Measurements from ENCODE around the gene FERMT1. TPM values are rescaled to one million over a fixed set of nuclear protein-coding genes. Genes with fewer than 3 reads are reported as not detected.
"Not testable (repeated sequence)": the region's sequence is repeated elsewhere in the genome, so short reads cannot be mapped to it uniquely, and the experiment has no call there.

FERMT1 gene
- total RNA-seq, 1 donor from 2014 or later: 1.4 TPM

DNA sequence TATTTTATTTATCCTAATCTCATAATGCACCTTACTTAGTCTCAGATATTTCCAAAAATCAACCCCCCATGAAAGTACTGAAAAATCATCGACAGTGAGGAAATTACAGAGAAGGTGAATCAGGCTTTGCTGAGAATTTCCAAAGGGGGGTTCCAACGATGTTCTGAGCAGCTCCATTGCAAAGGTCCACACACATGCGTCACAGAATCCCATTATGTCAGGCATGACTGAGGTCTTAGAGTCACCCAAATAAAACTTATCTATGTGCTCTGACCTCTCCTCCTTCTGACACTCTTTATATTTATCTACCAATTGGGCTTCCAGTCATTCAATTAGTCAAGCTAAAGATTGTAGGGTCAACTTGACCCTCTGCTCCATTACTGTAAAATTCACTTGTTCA is 56.2 kb downstream of the FERMT1 start:
- DNase-seq: no peak

DNA sequence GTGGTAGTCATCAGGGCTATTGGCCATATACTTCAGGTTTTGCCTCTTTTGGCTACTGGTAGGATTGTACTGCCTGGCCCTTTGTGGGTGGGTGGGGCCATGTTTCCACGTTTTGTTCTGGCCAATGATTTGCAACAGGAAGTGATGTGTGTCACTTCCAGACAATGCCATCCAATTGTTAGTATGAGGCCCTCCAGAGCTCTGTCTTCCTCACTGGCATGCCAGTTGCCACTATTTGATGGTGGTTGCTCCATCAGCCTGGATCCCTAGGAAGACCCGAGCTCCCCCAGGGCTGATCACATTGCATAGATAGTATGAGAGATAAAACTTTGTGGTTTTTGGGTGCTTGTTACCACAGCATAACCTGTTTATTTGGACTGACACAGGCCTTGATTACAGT is 61.3 kb downstream of the FERMT1 start:
- DNase-seq: no peak

DNA sequence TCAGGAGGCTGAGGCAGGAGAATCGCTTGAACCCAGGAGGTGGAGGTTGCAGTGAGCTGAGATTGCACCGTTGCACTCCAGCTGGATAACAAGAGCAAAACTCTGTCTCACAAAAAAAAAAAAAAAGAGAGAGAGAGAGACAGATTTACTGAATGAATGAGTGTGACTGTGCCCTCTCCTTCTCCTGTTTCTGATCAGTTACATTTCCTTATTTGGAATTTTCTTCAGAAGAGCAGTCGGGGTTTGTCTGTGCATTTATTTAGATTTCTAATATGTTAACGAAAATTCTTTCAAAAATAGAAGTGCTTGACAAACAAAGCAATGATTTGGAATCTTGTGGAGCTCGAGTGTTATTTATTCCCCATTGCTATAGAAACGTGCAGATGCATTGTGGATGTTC is 62.6 kb downstream of the FERMT1 start:
- no peak for DNase-seq

DNA sequence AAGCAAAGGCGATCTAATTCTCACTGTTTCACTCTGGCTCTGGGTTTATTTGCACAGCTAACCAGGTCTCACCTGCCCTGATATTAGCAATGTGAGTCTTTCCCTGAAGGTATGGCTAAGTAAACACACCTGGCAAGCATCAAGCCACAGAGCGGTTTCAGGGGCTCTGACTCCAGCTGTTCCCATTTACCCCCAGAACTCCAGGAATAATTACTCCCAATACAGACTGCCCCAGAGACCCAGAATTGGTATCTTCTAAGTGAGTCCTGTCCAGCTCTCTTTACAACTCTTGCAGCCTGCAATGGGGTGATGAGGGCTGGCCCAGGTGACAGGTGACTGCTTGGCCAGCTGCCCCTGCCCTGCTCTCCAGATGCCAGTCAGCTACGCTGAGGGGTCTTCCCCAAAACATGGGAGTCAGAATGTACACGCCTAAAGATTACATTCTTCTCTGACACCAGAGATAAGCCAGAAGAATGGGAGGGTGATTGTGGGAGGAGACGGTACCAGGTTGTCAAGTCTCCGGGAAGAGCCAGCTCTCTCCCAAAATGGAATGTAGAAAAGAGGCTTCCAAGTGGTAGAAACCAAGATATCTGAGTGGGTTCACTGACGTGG is 64.0 kb downstream of the FERMT1 start:
- DNase-seq: no peak

DNA sequence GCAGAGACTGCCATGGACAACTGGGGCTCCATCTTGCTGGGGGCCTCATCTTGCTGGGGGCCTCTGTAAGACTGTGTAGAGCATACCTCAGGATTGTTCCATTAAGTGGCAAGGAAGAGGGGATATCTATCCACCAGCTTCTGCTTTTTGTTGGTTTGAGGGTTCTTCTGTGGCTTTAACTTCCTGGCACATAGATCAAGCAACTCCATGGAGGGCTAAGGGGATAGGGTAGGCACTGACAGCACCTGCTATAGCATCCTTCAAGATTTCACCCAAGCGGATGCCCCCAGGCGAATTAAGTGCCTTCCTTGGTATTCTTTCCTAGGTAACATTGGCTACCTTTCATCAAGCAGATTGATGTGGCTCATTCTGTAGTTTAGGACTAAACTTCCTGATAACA is 65.1 kb downstream of the FERMT1 start:
- no peak for DNase-seq

DNA sequence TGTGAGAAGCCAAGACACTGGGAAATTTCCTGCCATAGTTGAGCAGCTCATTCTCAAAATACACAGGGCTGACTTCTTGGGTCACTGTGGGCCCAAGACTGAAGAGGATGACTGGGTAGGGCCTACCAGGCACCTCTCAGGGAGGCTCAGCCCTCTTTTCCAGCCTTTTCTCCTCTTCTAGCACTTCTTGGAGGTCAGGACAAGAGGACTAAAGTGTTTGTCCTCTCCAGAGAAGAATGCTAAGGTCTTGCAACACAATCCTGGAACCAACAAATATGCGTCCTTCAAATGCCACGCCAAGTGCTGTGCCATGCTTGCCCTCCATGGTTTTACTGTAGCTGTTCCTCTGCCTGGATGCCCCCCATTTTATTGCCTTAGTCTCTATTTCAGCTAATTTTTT is 65.7 kb downstream of the FERMT1 start:
- no peak for DNase-seq

DNA sequence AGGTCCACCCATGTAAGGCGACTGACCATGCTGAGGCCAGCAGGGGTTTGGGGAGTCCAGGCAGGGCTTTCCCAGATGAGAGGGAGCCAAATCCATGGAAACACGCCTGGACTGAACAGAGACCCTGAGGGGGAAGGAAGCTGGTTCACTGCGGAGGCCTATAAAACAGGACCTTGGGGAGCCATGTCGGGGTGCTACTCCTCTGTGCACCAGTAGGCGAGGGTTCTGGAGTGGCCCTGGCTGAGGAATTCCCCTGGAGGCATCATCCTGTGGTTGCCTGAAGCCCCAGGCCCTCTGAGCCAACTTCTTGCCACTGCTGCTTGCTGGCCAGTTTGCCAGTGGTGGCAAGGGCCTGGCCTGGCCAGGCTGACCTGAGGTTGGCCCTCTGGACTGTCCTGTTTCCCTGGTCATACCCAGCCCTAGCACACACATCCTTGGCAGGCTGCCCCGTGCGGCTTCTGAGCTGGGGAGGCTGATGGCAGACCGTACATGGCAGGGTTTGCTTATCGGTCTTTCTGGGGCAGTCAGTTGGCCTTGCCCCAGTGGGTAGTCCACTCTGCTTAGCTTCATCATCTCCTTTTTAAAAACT is 66.8 kb downstream of the FERMT1 start:
- DNase-seq: no peak

DNA sequence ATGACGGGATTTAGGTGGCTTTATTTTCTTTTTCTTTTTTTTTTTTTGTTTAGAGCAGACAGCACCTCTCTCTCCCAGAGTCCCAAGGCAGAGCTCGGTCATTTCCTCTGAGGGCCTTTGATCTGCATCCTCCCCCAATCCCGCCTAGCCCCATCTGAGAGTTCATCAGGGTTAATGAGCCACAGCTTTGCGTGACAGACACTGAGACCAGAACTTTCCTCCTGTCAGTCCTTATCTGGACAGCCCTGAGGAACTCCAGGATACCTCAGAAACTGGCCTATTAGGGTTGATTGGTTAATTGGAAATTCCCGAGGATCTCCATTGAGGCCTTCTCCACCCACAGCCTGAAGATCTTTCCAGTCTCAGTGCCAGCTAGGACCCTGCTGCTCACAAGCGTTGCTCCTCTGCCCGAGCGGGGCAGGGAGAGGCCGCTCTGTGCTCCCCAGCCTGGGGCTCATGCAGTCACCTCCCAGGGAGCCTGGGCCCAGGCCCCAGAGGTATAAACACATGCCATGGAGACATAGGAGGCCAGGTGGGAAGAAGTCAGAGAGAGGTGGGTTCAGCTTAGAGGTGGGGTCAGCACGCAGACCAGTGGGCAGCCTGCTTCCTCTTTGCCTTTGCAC is 67.6 kb downstream of the FERMT1 start:
- no peak for DNase-seq

DNA sequence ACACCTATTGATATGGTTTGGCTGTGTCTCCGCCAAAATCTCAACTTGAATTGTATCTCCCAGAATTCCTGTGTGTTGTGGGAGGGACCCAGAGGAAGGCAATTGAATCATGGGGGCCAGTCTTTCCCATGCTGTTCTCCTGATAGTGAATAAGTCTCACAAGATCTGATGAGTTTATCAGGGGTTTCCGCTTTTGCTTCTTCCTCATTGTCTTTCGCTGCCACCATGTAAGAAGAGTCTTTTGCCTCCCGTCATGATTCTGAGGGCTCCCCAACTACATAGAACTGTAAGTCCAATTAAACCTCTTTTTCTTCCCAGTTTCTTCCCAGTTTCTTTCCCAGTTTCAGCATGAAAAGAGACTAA is 68.2 kb downstream of the FERMT1 start:
- not testable (repeated sequence) for DNase-seq

DNA sequence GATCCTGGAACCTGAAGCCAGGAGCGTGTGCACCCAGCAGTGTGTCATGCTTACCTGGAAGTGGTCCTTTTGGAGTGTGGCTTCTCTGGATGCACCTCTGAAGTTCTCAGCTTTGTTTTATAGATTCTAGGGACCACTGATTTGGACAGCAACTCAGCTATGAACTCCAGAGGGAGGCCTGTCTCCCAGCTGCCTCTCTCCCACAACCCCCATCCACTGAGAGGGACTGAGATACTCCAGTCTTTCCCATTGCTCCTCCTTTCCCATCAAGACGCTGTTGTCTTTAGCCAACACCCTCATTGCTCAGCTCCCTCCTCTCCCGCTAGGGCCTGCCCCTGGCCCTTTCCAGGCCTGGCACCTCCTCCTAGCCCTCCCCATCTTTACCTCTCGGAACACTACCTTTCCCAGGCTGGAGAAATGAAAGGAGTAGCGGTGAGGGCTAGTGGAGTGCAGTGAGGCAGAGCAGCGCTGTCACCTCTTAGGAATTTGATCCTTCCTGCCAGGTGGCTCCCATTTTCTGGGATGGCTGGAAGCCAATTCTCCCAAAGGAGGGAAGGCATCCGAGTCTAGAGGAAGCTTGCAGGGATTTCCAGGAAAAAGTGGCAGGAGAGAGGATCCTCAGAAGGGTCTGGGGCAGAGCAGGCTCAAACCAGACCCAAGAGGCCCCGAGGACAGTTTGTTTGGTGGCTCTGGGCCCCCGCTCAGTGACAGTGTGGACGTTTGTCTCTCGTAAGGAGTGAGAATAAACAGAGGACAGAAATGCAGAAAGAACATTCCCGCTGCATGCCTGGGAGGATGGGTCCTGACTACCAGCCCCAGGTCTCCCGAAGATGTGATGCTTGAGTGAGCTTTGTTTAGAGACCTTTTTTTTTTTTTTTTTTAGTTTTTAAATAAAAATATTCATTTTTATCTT is 68.8 kb downstream of the FERMT1 start, which contains the start of gene LRRN4:
Gene LRRN4 (minus strand): TSS at position 285 of the 913 bp plus-strand sequence. CDS start 1,261 bp downstream, outside the sequence.
- DNase-seq: no peak

DNA sequence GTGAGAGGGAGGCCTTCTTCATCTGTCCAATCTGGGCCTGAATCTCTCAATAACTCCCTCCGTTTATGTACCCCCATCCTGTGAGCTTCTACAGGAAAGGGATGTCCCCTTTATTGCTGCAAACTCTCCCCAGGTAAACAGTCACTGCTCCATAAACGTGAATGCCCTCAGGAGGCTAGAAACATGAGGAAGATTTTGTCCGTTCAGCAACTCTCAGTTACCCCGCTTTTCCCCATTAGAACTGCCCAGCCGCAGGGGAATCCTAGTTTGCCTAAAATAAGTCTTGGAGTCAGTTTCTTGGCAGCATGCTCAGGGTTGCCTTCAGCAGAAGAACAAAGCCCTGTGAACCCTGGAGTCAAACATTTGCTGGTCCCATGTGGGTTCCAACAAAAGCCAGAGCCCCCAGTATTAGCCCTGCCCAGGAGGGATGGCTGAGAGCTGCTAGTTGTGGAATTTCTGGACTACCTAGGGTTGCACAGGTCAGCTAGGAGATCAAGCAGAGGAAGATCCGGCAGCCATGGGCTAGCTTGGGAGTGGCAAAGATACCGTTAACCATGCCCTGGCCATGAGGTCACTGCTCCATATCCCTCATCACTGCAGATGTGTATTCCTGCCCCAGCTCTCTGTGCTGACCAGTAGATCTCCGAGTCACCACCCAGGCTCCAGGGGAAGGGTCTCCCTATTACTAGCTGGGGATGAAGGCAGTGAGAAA is 69.6 kb downstream of the FERMT1 start:
- DNase-seq: no peak

DNA sequence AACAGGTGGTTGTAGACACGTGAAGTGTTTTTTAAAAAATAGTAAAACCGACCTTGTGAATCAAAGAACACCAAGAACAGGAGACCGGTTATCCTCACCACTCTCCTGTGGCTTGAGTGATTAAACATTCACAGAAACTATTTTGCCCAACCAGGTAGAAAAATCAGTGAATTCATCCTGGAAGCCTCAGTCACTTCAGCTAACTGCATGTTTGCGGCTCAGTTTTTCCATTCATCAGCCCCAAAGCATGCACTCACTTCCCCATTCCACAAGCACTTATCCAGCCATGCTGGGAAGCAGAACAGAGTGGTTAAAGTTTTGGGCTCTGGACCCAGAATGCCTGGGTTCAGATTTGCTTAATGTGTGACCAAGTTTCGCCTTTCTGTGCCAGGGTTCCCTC is 71.3 kb downstream of the FERMT1 start:
- DNase-seq: no peak

DNA sequence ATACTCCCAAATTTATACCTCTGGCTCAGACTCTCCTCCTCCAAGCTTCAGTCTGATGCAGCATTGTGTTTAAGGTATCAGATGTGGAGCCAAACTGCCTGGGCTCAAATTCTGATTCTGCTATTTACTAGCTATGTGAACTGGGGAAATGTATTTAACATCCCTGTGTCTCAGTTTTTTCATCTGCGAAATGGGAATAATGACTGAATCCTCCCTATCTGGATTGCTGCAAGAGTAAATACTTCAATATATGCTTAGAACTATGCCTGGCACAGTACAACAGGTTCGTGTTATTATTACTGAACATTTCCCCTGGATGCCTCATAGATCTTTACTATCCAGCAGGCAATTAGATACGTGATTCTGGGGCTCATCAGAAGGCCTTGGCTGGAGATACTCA is 74.4 kb downstream of the FERMT1 start:
- no peak for DNase-seq

DNA sequence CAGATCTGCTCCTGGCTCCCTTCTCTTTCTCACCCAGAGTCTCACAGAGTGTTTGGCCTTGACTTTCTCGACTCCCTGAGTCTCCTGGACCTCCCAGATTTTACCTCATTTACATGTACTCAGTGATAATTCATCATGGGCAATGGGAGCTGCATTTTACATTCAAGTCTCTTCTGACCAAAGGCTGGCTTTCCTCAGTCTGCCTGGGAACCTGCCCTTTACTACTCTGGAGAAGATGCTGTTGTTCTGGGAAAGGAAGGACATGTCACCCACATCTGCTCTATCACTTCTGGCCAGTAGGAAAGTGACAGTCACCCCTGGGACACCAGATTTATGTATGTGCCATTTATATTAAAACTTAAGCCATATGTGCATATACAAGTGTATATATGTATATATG is 76.4 kb downstream of the FERMT1 start:
- no peak for DNase-seq

DNA sequence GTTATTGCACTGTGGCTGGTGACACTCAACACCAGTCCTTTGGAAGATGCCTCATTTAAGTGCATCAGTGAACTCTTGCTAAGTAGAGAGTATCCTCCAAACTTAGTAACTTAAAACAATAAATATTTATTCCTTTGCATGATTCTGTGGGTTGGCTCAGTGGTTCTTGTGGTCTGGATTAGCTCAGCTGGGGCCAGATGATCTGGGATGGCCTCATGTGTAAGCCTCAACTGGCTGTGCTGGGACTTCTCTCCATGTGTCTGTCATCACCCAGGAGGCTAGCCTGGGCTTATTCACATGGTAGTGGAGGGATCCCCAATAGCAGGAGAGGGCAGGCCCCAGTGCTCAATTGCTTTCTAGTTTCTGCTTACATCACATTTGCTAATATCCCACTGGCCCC is 77.3 kb downstream of the FERMT1 start:
- no peak for DNase-seq

DNA sequence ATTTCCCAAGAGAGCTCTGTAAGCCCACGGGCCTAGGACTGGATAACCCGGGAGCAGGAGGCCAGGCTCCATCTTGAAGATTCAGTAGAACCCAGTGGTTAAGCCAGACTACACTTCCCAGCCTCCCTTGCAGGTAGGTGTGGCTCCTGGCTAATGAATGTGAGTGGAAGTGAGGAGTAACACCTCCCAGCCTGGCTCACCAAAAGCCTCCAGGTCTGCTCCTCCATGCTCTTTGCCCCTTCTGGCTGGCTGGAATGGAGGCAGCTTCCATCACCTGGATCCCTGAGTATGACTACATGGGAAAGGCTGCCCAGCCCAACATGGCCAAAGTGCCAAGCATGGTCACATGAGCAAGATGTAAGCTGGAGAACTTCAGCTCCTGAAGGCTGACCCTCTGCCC is 78.7 kb downstream of the FERMT1 start:
- DNase-seq: no peak

DNA sequence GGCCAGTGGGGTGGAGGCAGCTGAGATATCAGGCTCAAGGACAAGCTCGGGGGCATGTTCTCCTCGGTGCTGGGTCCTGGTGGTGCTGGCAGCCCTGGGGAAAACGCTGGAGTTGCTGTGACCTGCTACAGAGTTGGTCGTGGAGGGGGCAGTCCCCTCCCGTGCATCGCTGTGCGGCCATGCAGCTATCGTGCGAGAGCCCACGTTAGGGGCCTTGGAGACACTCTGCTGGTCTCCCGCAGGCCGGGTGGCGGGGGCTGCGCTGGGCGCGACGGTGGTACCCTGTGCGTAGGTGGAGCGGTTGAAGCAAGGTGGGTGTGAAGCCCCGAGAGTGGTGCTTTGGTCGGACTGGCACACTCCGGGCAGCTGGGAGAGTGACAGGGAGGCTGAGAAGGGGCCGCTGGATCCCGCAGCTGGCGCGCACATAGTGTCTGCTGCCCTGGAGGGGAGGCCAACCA is 81.0 kb downstream of the FERMT1 start:
- DNase-seq: no peak

DNA sequence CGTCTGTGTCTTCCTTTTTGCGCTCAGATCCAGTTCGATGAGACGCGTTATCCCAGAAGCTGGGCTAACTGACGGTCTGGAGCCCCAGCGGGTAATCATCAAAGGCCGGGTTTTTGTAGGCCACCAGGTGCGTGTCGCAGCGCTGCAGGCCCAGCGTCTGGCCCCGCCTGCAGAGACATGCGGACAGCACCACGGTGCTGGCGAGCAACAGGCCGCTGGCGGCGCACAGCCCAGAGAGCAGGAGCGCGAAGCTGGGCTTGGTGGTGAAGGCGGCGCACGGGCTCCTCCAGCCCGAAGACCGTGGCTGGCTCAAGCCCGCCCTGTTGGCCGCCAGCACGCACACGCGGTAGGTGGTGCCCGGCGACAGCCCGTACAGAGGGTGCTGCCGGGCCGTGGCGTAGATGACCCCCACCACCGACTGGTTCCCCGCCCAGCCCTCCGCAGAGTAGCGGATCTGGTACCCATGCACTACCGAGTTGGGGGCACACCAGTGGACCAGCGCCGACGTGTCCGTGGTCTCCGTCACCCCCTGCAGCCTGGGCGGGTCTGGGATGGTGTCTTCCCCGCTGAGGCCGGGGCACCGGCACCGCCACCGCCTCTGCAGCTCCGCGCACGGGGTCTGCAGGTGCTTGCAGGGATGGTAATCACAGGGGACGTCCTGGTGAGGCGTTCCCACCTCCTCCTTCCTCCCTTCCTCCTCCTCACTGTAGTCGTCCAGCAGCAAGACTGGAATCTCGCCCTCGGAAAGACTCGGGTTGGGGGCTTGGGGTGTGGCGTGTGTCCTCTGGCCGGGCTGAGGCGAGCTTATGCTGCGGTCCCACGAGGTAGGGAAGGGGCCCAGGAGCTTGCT is 81.6 kb downstream of the FERMT1 start:
- no peak for DNase-seq

DNA sequence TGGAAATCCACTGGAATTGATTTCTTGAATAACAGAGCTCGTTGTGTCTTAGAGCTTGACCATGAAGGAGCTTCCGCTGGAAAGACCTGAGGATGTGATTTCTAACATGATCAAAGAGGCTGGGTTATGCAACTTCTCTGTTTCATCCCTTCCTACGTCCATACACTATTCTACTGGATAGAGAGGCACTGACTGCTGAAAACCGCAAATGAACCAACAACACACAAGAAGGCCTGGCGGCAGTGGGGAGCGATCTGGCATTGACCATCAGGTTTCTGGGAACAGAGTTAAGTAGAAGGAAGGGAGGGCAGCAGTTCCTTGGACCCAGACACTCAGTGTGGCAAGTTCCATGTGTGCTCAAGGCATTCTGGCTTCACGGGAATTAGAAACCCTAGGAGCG is 82.3 kb downstream of the FERMT1 start:
- DNase-seq: no peak

DNA sequence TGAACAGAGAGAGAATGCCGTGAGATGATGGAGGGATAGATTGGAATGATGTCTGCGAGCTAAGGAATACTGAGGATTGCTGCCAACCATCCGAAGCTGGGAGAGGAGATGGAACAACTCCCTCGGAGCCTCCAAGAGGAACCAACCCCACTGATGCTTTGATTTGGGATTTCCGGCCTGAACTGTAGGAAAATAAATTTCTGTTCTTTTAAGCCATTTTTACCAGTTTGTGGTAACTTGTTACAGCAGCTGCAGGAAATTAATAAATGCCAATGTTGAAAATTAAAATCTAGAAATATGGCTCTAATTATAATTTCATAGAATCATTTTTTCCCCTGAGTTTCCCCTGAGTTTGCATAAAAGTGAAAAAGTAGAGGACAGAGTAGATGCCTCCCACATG is 83.1 kb downstream of the FERMT1 start:
- no peak for DNase-seq

DNA sequence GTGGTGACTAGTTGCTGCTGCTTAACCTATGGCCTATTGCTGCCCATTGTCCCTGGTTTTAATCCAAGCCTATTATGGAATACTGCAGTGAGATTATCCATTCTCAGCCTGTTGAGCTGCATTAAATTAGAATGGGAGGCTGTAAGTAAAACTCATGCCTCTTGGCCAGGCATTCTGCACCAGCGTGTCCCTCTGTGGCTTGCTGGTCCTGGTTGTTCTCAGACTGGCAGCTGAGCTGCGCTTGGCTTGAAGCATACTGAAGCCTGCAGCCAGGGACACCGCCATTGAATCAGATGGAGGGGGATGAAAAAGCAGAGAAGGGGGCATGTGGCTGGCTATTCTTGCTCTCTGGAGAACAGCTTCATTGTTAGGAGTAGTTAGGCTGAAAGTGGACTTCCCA is 84.6 kb downstream of the FERMT1 start:
- DNase-seq: no peak

All from occipital lobe (tissue), 2 donors.